ENCODE measurements around the gene PTPN21.

Gene PTPN21

DNA sequence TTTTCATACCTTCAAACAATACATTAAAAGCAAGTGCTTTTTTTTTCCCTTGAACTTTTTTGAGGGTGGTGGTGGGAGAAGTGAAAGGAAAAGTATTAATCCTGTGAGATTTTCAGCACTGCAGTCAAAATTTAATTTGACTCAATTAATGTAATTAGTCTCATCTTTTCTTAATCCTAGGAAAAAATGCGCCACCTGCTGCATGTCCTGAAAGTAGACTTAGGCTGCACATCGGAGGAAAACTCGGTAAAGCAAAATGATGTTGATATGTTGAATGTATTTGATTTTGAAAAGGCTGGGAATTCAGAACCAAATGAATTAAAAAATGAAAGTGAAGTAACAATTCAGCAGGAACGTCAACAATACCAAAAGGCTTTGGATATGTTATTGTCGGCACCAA is 117.1 kb downstream of the PTPN21 start:
- DNase-seq = no peak
- TF ChIP-seq POLR2A (IDR thresholded peaks at IDR 0.05; ENCODE audit: low read length) = no peak
- no peak for TF ChIP-seq GATA1 (IDR thresholded peaks at IDR 0.05; ENCODE audit: low read depth, low read length)

DNA sequence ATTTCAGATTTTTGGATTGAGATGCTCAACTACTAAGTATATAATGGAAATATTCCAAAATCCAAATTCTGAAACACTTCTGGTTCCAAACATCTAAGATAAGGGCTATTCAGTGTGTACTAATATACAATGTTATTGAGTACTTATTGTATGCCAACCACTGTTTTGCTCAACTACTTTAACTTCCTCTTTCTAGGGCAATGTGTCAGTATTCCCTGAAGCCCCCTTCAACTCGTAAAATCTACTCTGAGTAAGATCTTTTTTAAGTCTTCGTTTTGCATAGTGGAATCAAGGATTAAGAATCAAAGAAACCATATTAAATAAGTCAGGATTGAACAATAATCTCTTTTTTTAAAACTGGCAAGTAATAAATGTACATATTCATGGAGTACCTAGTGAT is 123.8 kb downstream of the PTPN21 start:
- TF ChIP-seq GATA1 (IDR thresholded peaks at IDR 0.05; ENCODE audit: low read depth, low read length) = no peak
- no peak for TF ChIP-seq POLR2A (IDR thresholded peaks at IDR 0.05; ENCODE audit: low read length)
- no peak for DNase-seq

DNA sequence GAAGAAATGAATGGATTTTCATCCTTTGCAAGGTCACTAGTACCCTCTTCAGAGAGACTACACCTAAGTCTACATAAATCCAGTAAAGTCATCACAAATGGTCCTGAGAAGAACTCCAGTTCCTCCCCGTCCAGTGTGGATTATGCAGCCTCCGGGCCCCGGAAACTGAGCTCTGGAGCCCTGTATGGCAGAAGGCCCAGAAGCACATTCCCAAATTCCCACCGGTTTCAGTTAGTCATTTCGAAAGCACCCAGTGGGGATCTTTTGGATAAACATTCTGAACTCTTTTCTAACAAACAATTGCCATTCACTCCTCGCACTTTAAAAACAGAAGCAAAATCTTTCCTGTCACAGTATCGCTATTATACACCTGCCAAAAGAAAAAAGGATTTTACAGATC is 128.5 kb downstream of the PTPN21 start:
- no peak for DNase-seq

DNA sequence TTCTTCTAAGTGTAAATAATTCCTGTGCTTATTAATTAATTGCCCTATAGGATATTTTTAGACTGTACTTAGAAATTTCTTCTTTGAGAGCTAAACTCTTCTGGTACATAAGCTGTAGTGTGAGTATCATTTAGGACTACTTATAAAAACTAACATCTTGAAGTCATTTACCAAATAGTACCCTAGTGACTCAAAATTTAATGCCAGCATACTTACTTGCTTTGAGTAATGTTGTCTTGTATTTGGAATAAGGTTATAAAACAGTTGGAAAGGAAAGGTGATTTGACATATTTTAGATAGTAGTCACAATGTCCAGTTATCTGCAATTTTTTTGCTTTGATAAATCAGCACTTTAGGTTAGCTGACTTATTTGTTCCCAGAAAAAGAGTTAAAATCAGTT is 130.2 kb downstream of the PTPN21 start:
- DNase-seq = no peak
- TF ChIP-seq GATA1 (IDR thresholded peaks at IDR 0.05; ENCODE audit: low read depth, low read length) = no peak
- TF ChIP-seq POLR2A (IDR thresholded peaks at IDR 0.05; ENCODE audit: low read length) = no peak

More for the DNA sequence above, 128.5 kb downstream of the PTPN21 start:
- TF ChIP-seq GATA1 (IDR thresholded peaks at IDR 0.05; ENCODE audit: low read depth, low read length) (no peak), POLR2A (IDR thresholded peaks at IDR 0.05; ENCODE audit: low read length) (no peak)

DNA sequence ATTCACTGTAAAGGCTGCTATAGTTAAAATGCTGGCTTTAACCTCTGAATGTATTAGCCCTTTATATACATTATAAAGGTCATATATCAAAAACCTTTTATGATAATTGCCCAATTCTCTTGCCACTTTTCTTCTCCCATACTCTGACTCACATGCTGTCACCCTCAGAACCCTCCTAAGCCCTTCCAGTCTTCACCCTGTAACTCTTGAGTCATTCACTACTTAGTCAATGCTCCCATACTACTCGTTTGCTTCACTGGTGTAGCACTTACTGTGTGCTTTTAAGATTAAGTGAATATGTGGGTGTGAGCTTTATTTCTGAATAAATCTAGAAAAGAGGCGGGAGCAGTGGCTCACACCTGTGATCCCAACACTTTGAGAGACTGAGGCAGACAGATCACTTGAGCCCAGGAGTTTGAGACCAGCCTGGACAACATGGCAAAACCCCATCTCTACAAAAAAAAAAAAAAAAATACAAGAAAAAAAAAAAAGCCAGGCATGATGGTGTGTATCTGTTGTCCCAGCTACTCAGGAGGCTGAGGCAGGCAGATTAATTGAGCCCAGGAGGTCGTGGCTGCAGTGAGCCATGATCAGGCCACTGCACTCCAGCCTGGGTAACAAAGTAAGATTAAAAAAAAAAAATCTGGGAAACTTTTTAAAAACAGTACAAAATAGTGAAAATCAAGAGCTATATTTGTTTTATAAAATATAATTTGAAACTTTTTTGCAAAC is 131.7 kb downstream of the PTPN21 start:
- TF ChIP-seq POLR2A (IDR thresholded peaks at IDR 0.05; ENCODE audit: low read length) (no peak), GATA1 (IDR thresholded peaks at IDR 0.05; ENCODE audit: low read depth, low read length) (no peak)
- no peak for DNase-seq

DNA sequence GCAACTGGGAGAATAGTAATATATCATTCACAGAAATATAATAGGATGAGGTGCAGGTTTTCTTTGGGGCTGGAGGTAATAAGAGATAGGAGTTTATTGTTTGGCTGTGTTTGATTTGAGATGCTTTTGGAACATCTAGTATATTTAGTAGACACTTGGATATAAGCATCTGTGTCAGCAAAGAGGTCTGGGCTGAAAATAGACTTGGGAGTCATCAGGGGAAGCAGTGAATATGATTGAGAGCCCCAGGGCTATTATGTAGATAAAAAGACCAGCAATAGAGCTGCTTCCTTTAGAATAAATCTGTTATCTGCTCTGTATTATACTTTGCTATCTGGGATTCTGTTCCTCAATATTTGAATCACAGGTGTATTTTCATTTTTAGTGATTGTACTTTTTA is 132.8 kb downstream of the PTPN21 start:
- TF ChIP-seq POLR2A (IDR thresholded peaks at IDR 0.05; ENCODE audit: low read length) = no peak
- no peak for TF ChIP-seq GATA1 (IDR thresholded peaks at IDR 0.05; ENCODE audit: low read depth, low read length)
- no peak for DNase-seq

DNA sequence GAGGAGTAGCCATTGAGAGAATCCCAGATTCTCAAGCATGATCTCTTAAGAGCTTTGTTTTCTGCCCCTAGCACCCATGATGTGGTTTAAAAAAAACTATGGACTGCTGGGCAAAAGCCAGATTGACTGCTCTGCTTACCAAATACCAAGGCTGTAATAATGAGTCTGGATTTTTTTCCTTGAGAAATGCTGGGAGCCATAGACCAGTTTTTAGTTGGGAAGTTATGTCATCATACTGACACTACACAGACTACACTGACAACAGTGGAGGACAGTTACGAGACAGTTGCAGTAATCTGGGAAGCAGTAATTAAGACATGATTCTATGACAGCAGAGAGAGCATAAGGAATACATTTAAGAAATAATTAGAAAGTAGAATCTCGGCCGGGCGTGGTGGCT is 133.5 kb downstream of the PTPN21 start:
- no peak for DNase-seq
- TF ChIP-seq GATA1 (IDR thresholded peaks at IDR 0.05; ENCODE audit: low read depth, low read length) = no peak
- TF ChIP-seq POLR2A (IDR thresholded peaks at IDR 0.05; ENCODE audit: low read length) = no peak

DNA sequence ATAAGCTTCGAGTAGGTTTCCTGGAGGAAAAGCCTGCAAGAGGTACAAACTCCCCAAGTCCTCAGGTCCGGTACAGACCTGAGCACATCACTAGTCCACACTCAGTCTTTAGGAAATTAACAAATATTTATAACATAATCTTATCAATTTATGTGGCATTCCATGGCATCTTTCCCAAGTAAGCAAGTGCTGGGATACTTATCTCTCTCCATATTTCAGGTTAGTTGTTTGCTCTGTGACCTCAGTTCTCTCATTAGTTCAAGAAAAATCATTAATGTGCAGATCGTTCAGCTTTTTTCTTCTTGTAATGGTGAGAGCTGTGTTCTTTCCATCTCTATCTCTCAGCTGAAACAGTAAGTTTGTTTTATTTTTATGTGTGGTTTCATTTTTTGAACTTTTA is 134.6 kb downstream of the PTPN21 start:
- TF ChIP-seq POLR2A (IDR thresholded peaks at IDR 0.05; ENCODE audit: low read length) (no peak), GATA1 (IDR thresholded peaks at IDR 0.05; ENCODE audit: low read depth, low read length) (no peak)
- DNase-seq = no peak

DNA sequence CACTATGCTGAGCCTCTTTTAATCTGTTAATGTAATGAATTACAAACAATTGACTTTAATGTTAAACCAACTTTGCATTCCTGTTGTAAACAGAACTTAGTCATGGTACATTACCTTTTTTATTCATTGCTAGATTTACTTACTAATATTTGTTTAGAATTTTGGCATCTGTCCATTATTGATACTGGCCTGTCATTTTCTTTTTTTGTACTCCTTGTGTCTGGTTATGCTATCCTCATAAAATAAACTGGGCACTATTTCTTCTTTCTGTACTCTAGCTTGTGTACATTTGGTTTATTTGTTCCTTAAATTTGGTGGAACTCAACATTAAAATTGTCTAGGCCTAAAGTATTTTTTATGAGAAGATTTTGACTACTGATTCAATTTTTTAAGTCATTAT is 137.2 kb downstream of the PTPN21 start:
- no peak for DNase-seq
- TF ChIP-seq GATA1 (IDR thresholded peaks at IDR 0.05; ENCODE audit: low read depth, low read length) = no peak
- TF ChIP-seq POLR2A (IDR thresholded peaks at IDR 0.05; ENCODE audit: low read length) = no peak

All from erythroblast (primary cell).